Testis (tissue), 3 donors: ENCODE results near the gene PHYHIPL. TPM values are rescaled to one million over a fixed set of nuclear protein-coding genes. Genes with fewer than 3 reads are reported as not detected.

Experiments used
- DNase-seq: peaks from one replicate; pipeline ENCODE4 v3.0.0-alpha.2; 2019
- H3K27ac ChIP-seq, 2 donors: fragments of 200-600 bp; sonication (generic); one replicate each; pipeline ENCODE4 v1.5.1; 2019
- H3K27me3 ChIP-seq: fragments of 200-600 bp; sonication (generic); one replicate; pipeline ENCODE4 v1.5.1; 2019
- H3K36me3 ChIP-seq: fragments of 200-600 bp; sonication (generic); one replicate; pipeline ENCODE4 v1.5.1; 2017; ENCODE audit warnings: low read depth; ENCODE audit errors: missing control alignments
- H3K4me1 ChIP-seq: fragments of 200-600 bp; sonication (generic); one replicate; pipeline ENCODE4 v1.5.1; 2019
- H3K4me3 ChIP-seq, 2 donors: fragments of 200-600 bp; sonication (generic); one replicate each; pipeline ENCODE4 v1.5.1; 2017 to 2019
- H3K9me3 ChIP-seq: fragments of 200-600 bp; sonication (generic); one replicate; pipeline ENCODE4 v1.5.1; 2017
- POLR2A ChIP-seq: fragments of 450-650 bp; IDR thresholded peaks from one replicate; pipeline ENCODE4 v1.6.1; 2017; ENCODE audit warnings: antibody characterized with exemption, mild to moderate bottlenecking, moderate library complexity
- WGBS, 2 donors: methylation state at CpG; one replicate each; pipeline ENCODE4 v1.1.5; 2018; 5-methylcytosine and 5-hydroxymethylcytosine counted together
- intact Hi-C: fragments of 100-400 bp; cut with DNase I; formaldehyde crosslinking; loops from one replicate; pipeline ENCODE4 v1.15.1; 2023; ENCODE audit warnings: low total_unique reads
- polyA plus RNA-seq: library from polyadenylated mRNA; stranded (reverse); fragments of 350-450 nt; fragmentation: Illumina TruSeq; extraction: RNeasy Lipid Tissue Mini Kit (QIAGEN cat#74804); gene quantifications from one replicate; pipeline ENCODE4 v1.2.3, GENCODE V29; 2014; ENCODE audit warnings: low read depth, low replicate concordance; ENCODE audit not compliant: insufficient read depth
- total RNA-seq, 2 donors: library from RNA; depleted of rRNA; stranded (reverse); fragments of >200 nt; gene quantifications; one replicate each; pipeline ENCODE4 v1.2.3, GENCODE V29; 2016
- TF ChIP-seq, protein P1 (sequence below), 3 experiments: fragments of 450-650 bp in 2 of 3; fragments of 200-600 bp in 1 of 3; sonication (generic) in 1 of 3; IDR thresholded peaks; one replicate each; pipeline ENCODE4 v1.5.1; 2016 to 2019; ENCODE audit warnings: antibody characterized with exemption in 3 of 3, mild to moderate bottlenecking in 2 of 3, moderate library complexity in 1 of 3

PHYHIPL gene
- total and polyA plus RNA-seq, 3 donors from 2014 or later: 16.9 to 78.0 (median 24.3) TPM

DNA sequence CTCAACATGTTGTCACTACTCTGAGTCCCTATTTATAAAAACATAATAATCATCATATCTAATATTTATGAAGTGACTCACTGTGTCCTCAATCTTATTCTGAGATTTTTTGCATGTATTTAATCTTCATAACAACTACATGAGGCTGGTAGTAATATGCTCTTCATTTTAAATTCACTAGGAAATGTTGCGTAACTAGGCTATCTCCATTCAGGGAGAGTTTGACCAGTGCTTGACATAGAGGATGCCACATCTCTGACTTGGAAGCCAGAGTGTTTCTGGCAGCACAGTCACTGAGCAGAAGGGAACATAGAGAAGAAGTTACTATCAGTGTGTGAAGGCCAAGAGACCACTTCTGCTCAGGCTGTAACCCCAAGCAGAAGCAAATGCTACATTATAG is 97.0 kb downstream of the PHYHIPL start:
- Histone ChIP-seq H3K27me3 (no peaks in the 10 kb centered on the region), H3K9me3 (no peaks in the 10 kb centered on the region), H3K27ac (no peak overlapping the region), H3K36me3 (no peaks in the 10 kb centered on the region), H3K4me1 (peaks cover 2% of the 10 kb centered on the region), H3K4me3 (no peak overlapping the region)
- TF ChIP-seq, protein P1, sequence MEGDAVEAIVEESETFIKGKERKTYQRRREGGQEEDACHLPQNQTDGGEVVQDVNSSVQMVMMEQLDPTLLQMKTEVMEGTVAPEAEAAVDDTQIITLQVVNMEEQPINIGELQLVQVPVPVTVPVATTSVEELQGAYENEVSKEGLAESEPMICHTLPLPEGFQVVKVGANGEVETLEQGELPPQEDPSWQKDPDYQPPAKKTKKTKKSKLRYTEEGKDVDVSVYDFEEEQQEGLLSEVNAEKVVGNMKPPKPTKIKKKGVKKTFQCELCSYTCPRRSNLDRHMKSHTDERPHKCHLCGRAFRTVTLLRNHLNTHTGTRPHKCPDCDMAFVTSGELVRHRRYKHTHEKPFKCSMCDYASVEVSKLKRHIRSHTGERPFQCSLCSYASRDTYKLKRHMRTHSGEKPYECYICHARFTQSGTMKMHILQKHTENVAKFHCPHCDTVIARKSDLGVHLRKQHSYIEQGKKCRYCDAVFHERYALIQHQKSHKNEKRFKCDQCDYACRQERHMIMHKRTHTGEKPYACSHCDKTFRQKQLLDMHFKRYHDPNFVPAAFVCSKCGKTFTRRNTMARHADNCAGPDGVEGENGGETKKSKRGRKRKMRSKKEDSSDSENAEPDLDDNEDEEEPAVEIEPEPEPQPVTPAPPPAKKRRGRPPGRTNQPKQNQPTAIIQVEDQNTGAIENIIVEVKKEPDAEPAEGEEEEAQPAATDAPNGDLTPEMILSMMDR (IDR thresholded peaks at IDR 0.05): no peak
- no peak for TF ChIP-seq POLR2A
- WGBS, 2 donors: 84 to 85% methylated on average over 1 of the region's 1 CpG
- no peak for DNase-seq
- intact Hi-C loops: no loop called here

DNA sequence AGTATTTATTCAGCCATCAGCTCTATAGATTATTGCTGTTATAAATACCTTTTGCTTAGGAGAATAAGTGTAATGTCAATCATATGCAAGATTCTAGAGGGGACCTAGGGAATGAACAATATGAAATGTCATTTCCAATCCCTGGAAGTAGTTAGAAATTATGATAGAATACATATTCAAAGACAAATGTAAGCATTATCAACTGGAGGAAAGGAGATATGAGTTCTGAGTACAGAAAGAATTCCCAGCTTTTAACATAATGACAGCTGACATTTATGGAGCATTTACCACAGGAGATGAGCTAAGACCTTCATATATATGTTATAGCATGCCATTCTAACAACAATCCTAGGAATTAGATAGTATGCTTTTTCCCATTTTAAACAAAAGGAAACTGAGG is 99.7 kb downstream of the PHYHIPL start:
- intact Hi-C loops: no loop called here
- H3K36me3 ChIP-seq: no peaks in the 10 kb centered on the region
- peaks cover 2% of the 10 kb centered on the region for H3K4me1 ChIP-seq
- no peak overlapping the region for H3K4me3 ChIP-seq
- no peak for DNase-seq
- H3K27ac ChIP-seq: no peak overlapping the region
- TF ChIP-seq POLR2A: no peak
- TF ChIP-seq, protein P1 (IDR thresholded peaks at IDR 0.05): no peak
- H3K9me3 ChIP-seq: no peaks in the 10 kb centered on the region
- no peaks in the 10 kb centered on the region for H3K27me3 ChIP-seq

DNA sequence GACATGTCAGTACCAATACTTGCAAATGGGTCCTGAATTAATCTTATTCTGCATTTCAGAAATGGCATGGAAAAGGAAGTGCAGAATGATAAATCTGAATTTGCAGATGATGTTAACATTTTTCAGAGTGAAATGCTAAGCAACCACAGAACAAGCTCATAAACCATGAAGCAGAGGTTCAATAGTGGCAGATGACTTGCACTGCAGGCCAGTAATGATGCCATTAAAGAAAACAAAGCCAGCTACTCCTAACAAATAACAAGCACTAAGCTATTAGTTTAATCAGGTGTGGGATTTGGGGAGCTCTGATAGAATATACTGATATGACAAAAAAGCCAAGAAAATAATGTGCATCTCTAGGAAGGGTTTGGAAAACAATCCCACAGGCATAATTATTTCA is 100.5 kb downstream of the PHYHIPL start:
- intact Hi-C loops: no loop called here
- Histone ChIP-seq H3K36me3 (no peaks in the 10 kb centered on the region), H3K4me1 (peaks cover 2% of the 10 kb centered on the region), H3K4me3 (no peak overlapping the region), H3K9me3 (no peaks in the 10 kb centered on the region), H3K27ac (no peak overlapping the region), H3K27me3 (no peaks in the 10 kb centered on the region)
- DNase-seq: no peak
- TF ChIP-seq, protein P1 (IDR thresholded peaks at IDR 0.05): no peak
- no peak for TF ChIP-seq POLR2A

DNA sequence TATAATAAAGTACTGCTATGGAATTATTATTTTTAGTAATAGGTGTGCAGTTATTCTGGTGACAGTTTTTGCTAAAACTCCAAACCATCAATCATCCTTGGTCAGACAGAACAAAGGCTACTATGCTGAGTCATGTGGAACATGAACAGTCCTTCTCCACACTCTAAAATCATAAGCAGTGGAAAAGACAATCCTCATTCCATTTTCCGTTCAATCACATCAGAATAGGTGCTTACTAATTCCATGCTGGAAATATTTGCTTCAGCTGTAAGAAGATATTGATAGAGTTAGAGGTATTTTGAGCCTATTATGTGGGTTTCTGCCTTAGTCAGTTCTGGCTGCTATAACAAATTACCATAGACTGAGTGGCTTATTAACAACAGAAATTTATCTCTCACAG is 103.0 kb downstream of the PHYHIPL start:
- no peaks in the 10 kb centered on the region for H3K36me3 ChIP-seq
- WGBS, 2 donors: 91 to 94% methylated on average over 1 of the region's 1 CpG
- no peak for TF ChIP-seq POLR2A
- H3K27me3 ChIP-seq: no peaks in the 10 kb centered on the region
- intact Hi-C loops: no loop called here
- H3K9me3 ChIP-seq: no peaks in the 10 kb centered on the region
- H3K4me1 ChIP-seq: peaks cover 6% of the 10 kb centered on the region
- H3K4me3 ChIP-seq: no peak overlapping the region
- no peak overlapping the region for H3K27ac ChIP-seq
- DNase-seq: no peak

DNA sequence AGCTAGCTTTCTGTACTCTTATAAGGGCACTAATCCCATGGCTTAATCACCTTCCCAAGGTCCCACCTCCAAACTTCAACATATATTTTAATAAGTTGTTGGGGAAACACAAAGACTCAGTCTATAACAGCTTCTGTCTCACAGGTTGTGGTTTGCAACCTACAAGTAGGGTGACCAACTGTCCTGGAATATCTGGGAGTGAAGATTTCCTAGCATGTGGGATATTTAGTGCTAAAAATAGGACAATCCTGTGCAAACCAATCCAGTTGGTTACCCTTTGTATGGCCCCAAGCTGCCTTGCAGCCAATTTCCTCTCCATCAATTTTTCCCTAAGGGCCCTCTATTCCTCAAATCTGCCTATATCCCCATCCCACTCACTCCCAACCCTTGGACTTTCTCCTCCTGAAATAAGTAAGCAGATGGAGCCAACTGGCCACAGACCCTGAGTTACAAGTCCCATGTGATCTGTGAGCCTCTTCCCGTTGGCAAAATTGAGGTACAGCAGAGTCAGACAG is 103.6 kb downstream of the PHYHIPL start:
- DNase-seq: no peak
- Histone ChIP-seq H3K27me3 (no peaks in the 10 kb centered on the region), H3K4me3 (no peak overlapping the region), H3K9me3 (no peaks in the 10 kb centered on the region), H3K36me3 (no peaks in the 10 kb centered on the region), H3K4me1 (peaks cover 8% of the 10 kb centered on the region), H3K27ac (no peak overlapping the region)
- intact Hi-C loops: no loop called here
- 66 to 67% methylated on average over 1 of the region's 1 CpG for WGBS, 2 donors
- no peak for TF ChIP-seq POLR2A
- TF ChIP-seq, protein P1 (IDR thresholded peaks at IDR 0.05): no peak
